OCI-LY3 (cell line): ENCODE measurements around the gene SELENOT.

Source experiments
- CTCF ChIP-seq: fragments of 200-600, 300-600 bp; sonication (generic); IDR thresholded peaks from 2 replicates; pipeline ENCODE4 v1.5.1; 2014; ENCODE audit warnings: antibody characterized with exemption, low read length, low read depth
- EZH2phosphoT487 ChIP-seq: fragments of 200-600 bp; shearing (Covaris generic); IDR thresholded peaks from 2 replicates; pipeline ENCODE4 v1.6.1; 2018; ENCODE audit warnings: antibody characterized with exemption, mixed run types, low read depth

- no peak for TF ChIP-seq CTCF
- no peak for TF ChIP-seq EZH2phosphoT487
Measured at GRCh38 chr3:150607267-150608065, 4.3 kb downstream of the SELENOT start.
